ENCODE measurements around the gene CCDC39. TPM values are rescaled to one million over a fixed set of nuclear protein-coding genes. Genes with fewer than 3 reads are reported as not detected.

Gene CCDC39
- total and polyA plus RNA-seq, 2 of the 13 experiments (the other 11 are each of a cell fraction or from before 2014, with no cell fraction given), result not detected

DNA sequence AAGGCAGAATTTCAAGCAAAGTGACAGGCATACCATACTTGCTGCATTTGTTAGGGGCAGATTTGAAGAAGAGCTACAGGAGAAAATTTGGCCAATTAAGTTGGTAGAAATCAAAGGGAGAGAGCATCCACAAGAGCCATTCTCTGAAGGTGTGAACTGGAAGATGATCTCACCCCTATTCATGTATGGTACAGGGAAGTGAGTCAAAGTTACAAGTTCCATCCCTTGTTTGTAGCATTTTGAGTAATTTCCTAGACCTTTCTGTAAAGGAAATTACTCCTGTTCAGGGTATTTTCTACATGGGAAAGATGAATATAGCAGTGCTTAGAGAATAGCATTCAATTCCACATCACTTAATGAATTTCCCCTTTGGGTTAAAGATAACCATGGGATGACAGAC lies 48.9 kb downstream of the CCDC39 start:
- no TSS peak for BruUV-seq (replicated peaks)
- no peak for DNase-seq (ENCODE audit: low spot score)
- no peak for TF ChIP-seq ZSCAN12 (CRISPR knock-in tag; IDR thresholded peaks at IDR 0.05)
- no peak for TF ChIP-seq THYN1 (CRISPR knock-in tag; IDR thresholded peaks at IDR 0.05; ENCODE audit: borderline replicate concordance, low read depth)
- TF ChIP-seq NFE2L2 (IDR thresholded peaks at IDR 0.05; ENCODE audit: low read length), result no peak
- no peak for TF ChIP-seq CC2D1A (CRISPR knock-in tag; IDR thresholded peaks at IDR 0.05)
- no peak for TF ChIP-seq ZNF777 (CRISPR knock-in tag; IDR thresholded peaks at IDR 0.05)
- no peak for TF ChIP-seq ZNF562 (CRISPR knock-in tag; IDR thresholded peaks at IDR 0.05; ENCODE audit: borderline replicate concordance)
- no peak for TF ChIP-seq ZNF205 (CRISPR knock-in tag; IDR thresholded peaks at IDR 0.05)
- TF ChIP-seq SIX4 (CRISPR knock-in tag; IDR thresholded peaks at IDR 0.05), result no peak
- TF ChIP-seq ZNF510 (CRISPR knock-in tag; IDR thresholded peaks at IDR 0.05; ENCODE audit: low read depth), result no peak
- no peak for TF ChIP-seq KDM2A (CRISPR knock-in tag; IDR thresholded peaks at IDR 0.05; ENCODE audit: borderline replicate concordance, low read depth)
- no peak for TF ChIP-seq ZNF24 (IDR thresholded peaks at IDR 0.05)
- TF ChIP-seq, protein P1, sequence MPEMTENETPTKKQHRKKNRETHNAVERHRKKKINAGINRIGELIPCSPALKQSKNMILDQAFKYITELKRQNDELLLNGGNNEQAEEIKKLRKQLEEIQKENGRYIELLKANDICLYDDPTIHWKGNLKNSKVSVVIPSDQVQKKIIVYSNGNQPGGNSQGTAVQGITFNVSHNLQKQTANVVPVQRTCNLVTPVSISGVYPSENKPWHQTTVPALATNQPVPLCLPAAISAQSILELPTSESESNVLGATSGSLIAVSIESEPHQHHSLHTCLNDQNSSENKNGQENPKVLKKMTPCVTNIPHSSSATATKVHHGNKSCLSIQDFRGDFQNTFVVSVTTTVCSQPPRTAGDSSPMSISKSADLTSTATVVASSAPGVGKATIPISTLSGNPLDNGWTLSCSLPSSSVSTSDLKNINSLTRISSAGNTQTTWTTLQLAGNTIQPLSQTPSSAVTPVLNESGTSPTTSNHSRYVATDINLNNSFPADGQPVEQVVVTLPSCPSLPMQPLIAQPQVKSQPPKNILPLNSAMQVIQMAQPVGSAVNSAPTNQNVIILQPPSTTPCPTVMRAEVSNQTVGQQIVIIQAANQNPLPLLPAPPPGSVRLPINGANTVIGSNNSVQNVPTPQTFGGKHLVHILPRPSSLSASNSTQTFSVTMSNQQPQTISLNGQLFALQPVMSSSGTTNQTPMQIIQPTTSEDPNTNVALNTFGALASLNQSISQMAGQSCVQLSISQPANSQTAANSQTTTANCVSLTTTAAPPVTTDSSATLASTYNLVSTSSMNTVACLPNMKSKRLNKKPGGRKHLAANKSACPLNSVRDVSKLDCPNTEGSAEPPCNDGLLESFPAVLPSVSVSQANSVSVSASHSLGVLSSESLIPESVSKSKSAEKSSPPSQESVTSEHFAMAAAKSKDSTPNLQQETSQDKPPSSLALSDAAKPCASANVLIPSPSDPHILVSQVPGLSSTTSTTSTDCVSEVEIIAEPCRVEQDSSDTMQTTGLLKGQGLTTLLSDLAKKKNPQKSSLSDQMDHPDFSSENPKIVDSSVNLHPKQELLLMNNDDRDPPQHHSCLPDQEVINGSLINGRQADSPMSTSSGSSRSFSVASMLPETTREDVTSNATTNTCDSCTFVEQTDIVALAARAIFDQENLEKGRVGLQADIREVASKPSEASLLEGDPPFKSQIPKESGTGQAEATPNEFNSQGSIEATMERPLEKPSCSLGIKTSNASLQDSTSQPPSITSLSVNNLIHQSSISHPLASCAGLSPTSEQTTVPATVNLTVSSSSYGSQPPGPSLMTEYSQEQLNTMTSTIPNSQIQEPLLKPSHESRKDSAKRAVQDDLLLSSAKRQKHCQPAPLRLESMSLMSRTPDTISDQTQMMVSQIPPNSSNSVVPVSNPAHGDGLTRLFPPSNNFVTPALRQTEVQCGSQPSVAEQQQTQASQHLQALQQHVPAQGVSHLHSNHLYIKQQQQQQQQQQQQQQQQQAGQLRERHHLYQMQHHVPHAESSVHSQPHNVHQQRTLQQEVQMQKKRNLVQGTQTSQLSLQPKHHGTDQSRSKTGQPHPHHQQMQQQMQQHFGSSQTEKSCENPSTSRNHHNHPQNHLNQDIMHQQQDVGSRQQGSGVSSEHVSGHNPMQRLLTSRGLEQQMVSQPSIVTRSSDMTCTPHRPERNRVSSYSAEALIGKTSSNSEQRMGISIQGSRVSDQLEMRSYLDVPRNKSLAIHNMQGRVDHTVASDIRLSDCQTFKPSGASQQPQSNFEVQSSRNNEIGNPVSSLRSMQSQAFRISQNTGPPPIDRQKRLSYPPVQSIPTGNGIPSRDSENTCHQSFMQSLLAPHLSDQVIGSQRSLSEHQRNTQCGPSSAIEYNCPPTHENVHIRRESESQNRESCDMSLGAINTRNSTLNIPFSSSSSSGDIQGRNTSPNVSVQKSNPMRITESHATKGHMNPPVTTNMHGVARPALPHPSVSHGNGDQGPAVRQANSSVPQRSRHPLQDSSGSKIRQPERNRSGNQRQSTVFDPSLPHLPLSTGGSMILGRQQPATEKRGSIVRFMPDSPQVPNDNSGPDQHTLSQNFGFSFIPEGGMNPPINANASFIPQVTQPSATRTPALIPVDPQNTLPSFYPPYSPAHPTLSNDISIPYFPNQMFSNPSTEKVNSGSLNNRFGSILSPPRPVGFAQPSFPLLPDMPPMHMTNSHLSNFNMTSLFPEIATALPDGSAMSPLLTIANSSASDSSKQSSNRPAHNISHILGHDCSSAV (CRISPR knock-in tag; IDR thresholded peaks at IDR 0.05; ENCODE audit: borderline replicate concordance), result no peak
- no peak for TF ChIP-seq GATAD2A (CRISPR knock-in tag; IDR thresholded peaks at IDR 0.05)
- TF ChIP-seq, protein P2, sequence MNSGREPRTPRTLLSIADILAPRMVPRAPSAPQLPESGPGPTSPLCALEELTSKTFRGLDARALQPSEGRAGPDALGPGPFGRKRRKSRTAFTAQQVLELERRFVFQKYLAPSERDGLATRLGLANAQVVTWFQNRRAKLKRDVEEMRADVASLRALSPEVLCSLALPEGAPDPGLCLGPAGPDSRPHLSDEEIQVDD (CRISPR knock-in tag; IDR thresholded peaks at IDR 0.05; ENCODE audit: borderline replicate concordance), result no peak
- TF ChIP-seq, protein P3, sequence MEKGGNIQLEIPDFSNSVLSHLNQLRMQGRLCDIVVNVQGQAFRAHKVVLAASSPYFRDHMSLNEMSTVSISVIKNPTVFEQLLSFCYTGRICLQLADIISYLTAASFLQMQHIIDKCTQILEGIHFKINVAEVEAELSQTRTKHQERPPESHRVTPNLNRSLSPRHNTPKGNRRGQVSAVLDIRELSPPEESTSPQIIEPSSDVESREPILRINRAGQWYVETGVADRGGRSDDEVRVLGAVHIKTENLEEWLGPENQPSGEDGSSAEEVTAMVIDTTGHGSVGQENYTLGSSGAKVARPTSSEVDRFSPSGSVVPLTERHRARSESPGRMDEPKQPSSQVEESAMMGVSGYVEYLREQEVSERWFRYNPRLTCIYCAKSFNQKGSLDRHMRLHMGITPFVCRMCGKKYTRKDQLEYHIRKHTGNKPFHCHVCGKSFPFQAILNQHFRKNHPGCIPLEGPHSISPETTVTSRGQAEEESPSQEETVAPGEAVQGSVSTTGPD (CRISPR knock-in tag; IDR thresholded peaks at IDR 0.05), result no peak
- no peak for TF ChIP-seq KLF13 (CRISPR knock-in tag; IDR thresholded peaks at IDR 0.05)
- Histone ChIP-seq H4K20me1 (ENCODE audit: insufficient read depth, low read length) (no peaks in the 10 kb centered on the region), H3K36me3 (replicated peaks in 1 of 2; ENCODE audit: control insufficient read depth in 1 of 2, insufficient read depth in 2 of 2, low read length in 2 of 2) (no peaks in the 10 kb centered on the region), H3K27me3 (ENCODE audit: control insufficient read depth in 1 of 2, insufficient read depth in 2 of 2, low read length in 2 of 2) (no peaks in the 10 kb centered on the region), H3K9ac (ENCODE audit: insufficient read depth, low read depth, low read length) (no peak overlapping the region), H2AFZ (ENCODE audit: low read length) (no peak overlapping the region), H3K9me3 (ENCODE audit: low read length) (no peaks in the 10 kb centered on the region), H3K27ac (ENCODE audit: extremely low read length, insufficient read depth, low read length) (no peak overlapping the region), H3K79me2 (ENCODE audit: insufficient read depth, low read length) (no peaks in the 10 kb centered on the region), H3K4me1 (ENCODE audit: insufficient read depth, low read length) (no peaks in the 10 kb centered on the region), H3K4me2 (ENCODE audit: low read depth, low read length) (no peak overlapping the region), H3K4me3 (replicated peaks in 1 of 3; ENCODE audit: insufficient read depth in 1 of 3, low read depth in 2 of 3, low read length in 3 of 3) (no peak overlapping the region)
- no peak for ATAC-seq
- no peak for FAIRE-seq
- intact Hi-C loops (cut with micrococcal nuclease; ENCODE audit: unreplicated experiment) (no loop called here), in situ Hi-C loops (cut with HindIII; ENCODE audit: extremely low pct_ligation_motif_present, low pct_unique_long_range_greater_than_20kb) (no loop called here)
- ChIA-PET POLR2A (no interaction called here), CTCF (ENCODE audit: low intra/inter-chr PET ratio, low total read pairs) (no interaction called here)

All from HepG2 (cell line).